ENCODE measurements around the gene ZNF219. TPM values are rescaled to one million over a fixed set of nuclear protein-coding genes. Genes with fewer than 3 reads are reported as not detected.
A peak's percentile ranks its signal among the peaks of the same experiment; 100 is the strongest.

Gene ZNF219
- total and polyA plus RNA-seq, 10 of the 15 experiments (the other 5 are each of a cell fraction or from before 2014, with no cell fraction given): 0.16 to 6.4 (median 1.9) TPM

GRCh38 chr14:21103710-21104447, 5.4 kb upstream of the ZNF219 start (continued):
- TF ChIP-seq HDGF (IDR thresholded peaks at IDR 0.05) (0 out of 2 replicates have a peak, but pooled peaks have one; percentile 77), ZNF622 (IDR thresholded peaks at IDR 0.05) (no peak), NR2F1 (conservative IDR thresholded peaks at IDR 0.05) (peak; percentile 99), BACH1 (IDR thresholded peaks at IDR 0.05; ENCODE audit: borderline replicate concordance) (peak; percentile 77), NR2C2 (IDR thresholded peaks at IDR 0.05; ENCODE audit: borderline replicate concordance, control insufficient read depth, insufficient read length, low read depth) (no peak), RELA (IDR thresholded peaks at IDR 0.05; ENCODE audit: borderline replicate concordance, partially characterized antibody) (peak; percentile 84), DPF2 (IDR thresholded peaks at IDR 0.05) (peak; percentile 81), PAX5 (IDR thresholded peaks at IDR 0.05; ENCODE audit: borderline replicate concordance, low read depth, low read length) (no peak), SPI1 (IDR thresholded peaks at IDR 0.05; ENCODE audit: borderline replicate concordance, insufficient read depth, low read depth, low read length) (no peak)
- TF ChIP-seq, protein P1, sequence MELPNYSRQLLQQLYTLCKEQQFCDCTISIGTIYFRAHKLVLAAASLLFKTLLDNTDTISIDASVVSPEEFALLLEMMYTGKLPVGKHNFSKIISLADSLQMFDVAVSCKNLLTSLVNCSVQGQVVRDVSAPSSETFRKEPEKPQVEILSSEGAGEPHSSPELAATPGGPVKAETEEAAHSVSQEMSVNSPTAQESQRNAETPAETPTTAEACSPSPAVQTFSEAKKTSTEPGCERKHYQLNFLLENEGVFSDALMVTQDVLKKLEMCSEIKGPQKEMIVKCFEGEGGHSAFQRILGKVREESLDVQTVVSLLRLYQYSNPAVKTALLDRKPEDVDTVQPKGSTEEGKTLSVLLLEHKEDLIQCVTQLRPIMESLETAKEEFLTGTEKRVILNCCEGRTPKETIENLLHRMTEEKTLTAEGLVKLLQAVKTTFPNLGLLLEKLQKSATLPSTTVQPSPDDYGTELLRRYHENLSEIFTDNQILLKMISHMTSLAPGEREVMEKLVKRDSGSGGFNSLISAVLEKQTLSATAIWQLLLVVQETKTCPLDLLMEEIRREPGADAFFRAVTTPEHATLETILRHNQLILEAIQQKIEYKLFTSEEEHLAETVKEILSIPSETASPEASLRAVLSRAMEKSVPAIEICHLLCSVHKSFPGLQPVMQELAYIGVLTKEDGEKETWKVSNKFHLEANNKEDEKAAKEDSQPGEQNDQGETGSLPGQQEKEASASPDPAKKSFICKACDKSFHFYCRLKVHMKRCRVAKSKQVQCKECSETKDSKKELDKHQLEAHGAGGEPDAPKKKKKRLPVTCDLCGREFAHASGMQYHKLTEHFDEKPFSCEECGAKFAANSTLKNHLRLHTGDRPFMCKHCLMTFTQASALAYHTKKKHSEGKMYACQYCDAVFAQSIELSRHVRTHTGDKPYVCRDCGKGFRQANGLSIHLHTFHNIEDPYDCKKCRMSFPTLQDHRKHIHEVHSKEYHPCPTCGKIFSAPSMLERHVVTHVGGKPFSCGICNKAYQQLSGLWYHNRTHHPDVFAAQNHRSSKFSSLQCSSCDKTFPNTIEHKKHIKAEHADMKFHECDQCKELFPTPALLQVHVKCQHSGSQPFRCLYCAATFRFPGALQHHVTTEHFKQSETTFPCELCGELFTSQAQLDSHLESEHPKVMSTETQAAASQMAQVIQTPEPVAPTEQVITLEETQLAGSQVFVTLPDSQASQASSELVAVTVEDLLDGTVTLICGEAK (IDR thresholded peaks at IDR 0.05; ENCODE audit: borderline replicate concordance): peak; percentile 75
- TF ChIP-seq, protein P2, sequence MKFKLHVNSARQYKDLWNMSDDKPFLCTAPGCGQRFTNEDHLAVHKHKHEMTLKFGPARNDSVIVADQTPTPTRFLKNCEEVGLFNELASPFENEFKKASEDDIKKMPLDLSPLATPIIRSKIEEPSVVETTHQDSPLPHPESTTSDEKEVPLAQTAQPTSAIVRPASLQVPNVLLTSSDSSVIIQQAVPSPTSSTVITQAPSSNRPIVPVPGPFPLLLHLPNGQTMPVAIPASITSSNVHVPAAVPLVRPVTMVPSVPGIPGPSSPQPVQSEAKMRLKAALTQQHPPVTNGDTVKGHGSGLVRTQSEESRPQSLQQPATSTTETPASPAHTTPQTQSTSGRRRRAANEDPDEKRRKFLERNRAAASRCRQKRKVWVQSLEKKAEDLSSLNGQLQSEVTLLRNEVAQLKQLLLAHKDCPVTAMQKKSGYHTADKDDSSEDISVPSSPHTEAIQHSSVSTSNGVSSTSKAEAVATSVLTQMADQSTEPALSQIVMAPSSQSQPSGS (IDR thresholded peaks at IDR 0.05; ENCODE audit: low read length): no peak; the same call in 1 of the 2 replicates
